HL-60 (cell line): ENCODE measurements around the gene TMCO4.

ENCODE experiments used
- GABPA ChIP-seq: IDR thresholded peaks from 2 replicates; pipeline ENCODE4 v1.6.1; 2012; ENCODE audit warnings: low read depth
- POLR2AphosphoS5 ChIP-seq: IDR thresholded peaks from 2 replicates; pipeline ENCODE4 v1.6.1; 2012; ENCODE audit warnings: low read depth
- SPI1 ChIP-seq: IDR thresholded peaks from 2 replicates; pipeline ENCODE4 v1.6.1; 2012; ENCODE audit warnings: low read depth, mild to moderate bottlenecking, borderline replicate concordance
- TF ChIP-seq, protein P1 (sequence below): IDR thresholded peaks from one replicate; pipeline ENCODE4 v1.5.1; 2011; ENCODE audit warnings: low read length, control low read depth, inconsistent platforms; ENCODE audit not compliant: insufficient read depth
- TF ChIP-seq, protein P2 (sequence below): IDR thresholded peaks from 2 replicates; pipeline ENCODE4 v1.6.1; 2012; ENCODE audit warnings: low read depth; ENCODE audit not compliant: insufficient replicate concordance

DNA sequence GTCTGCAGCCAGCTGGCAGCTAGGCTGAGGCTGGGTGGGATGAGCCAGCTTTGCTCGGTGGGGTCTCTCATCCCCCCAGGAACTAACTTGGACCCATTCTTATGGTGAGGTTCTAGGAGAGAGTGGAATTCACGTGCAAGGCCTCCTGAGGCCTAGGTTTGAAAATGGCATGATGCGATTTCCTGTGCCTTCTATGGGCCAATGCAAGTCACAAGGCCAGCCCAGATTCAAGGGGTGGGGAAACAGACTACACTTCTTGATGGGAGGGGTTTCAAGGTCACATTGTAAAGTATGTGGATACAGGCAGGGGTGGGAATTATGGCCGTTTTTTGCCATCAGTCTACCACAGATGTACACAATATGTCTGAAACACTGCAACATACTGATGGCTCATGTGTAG lies 86.8 kb downstream of the TMCO4 start:
- TF ChIP-seq POLR2AphosphoS5, result no peak
- TF ChIP-seq, protein P1, sequence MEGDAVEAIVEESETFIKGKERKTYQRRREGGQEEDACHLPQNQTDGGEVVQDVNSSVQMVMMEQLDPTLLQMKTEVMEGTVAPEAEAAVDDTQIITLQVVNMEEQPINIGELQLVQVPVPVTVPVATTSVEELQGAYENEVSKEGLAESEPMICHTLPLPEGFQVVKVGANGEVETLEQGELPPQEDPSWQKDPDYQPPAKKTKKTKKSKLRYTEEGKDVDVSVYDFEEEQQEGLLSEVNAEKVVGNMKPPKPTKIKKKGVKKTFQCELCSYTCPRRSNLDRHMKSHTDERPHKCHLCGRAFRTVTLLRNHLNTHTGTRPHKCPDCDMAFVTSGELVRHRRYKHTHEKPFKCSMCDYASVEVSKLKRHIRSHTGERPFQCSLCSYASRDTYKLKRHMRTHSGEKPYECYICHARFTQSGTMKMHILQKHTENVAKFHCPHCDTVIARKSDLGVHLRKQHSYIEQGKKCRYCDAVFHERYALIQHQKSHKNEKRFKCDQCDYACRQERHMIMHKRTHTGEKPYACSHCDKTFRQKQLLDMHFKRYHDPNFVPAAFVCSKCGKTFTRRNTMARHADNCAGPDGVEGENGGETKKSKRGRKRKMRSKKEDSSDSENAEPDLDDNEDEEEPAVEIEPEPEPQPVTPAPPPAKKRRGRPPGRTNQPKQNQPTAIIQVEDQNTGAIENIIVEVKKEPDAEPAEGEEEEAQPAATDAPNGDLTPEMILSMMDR, result no peak
- TF ChIP-seq, protein P2, sequence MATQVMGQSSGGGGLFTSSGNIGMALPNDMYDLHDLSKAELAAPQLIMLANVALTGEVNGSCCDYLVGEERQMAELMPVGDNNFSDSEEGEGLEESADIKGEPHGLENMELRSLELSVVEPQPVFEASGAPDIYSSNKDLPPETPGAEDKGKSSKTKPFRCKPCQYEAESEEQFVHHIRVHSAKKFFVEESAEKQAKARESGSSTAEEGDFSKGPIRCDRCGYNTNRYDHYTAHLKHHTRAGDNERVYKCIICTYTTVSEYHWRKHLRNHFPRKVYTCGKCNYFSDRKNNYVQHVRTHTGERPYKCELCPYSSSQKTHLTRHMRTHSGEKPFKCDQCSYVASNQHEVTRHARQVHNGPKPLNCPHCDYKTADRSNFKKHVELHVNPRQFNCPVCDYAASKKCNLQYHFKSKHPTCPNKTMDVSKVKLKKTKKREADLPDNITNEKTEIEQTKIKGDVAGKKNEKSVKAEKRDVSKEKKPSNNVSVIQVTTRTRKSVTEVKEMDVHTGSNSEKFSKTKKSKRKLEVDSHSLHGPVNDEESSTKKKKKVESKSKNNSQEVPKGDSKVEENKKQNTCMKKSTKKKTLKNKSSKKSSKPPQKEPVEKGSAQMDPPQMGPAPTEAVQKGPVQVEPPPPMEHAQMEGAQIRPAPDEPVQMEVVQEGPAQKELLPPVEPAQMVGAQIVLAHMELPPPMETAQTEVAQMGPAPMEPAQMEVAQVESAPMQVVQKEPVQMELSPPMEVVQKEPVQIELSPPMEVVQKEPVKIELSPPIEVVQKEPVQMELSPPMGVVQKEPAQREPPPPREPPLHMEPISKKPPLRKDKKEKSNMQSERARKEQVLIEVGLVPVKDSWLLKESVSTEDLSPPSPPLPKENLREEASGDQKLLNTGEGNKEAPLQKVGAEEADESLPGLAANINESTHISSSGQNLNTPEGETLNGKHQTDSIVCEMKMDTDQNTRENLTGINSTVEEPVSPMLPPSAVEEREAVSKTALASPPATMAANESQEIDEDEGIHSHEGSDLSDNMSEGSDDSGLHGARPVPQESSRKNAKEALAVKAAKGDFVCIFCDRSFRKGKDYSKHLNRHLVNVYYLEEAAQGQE, result no peak
- TF ChIP-seq SPI1, result no peak
- no peak for TF ChIP-seq GABPA
